ENCODE data around the gene FBXW10B.
"Not testable (repeated sequence)": the region's sequence is repeated elsewhere in the genome, so short reads cannot be mapped to it uniquely, and the experiment has no call there.

- TF ChIP-seq YY1 (IDR thresholded peaks at IDR 0.05; ENCODE audit: insufficient read depth, insufficient read length); SUZ12 (IDR thresholded peaks at IDR 0.05; ENCODE audit: extremely low read depth, insufficient read depth, insufficient read length); ZNF274 (IDR thresholded peaks at IDR 0.05; ENCODE audit: low read depth, low read length): not testable (repeated sequence)
Measured at GRCh38 chr17:15615850-15616249, 3.7 kb downstream of the FBXW10B start.

All from NT2/D1 (cell line).